HepG2 (cell line): Measurements from ENCODE around the gene RBSN. TPM values are rescaled to one million over a fixed set of nuclear protein-coding genes. Genes with fewer than 3 reads are reported as not detected.

Source experiments
- ELF3 ChIP-seq: IDR thresholded peaks from 2 replicates; pipeline ENCODE4 v1.6.1; 2016; ENCODE audit warnings: missing genetic modification reagents, missing compliant biosample characterization
- ETS1 ChIP-seq: sonication (generic); formaldehyde crosslinking; IDR thresholded peaks from 2 replicates; pipeline ENCODE4 v1.4.0; 2020; ENCODE audit warnings: missing genetic modification reagents
- GABPB1 ChIP-seq: IDR thresholded peaks from 2 replicates; pipeline ENCODE4 v1.6.1; 2016; ENCODE audit warnings: mild to moderate bottlenecking, missing genetic modification reagents, moderate library complexity, missing compliant biosample characterization
- PCBP2 ChIP-seq: fragments of 200-400 bp; formaldehyde crosslinking; optimal IDR thresholded peaks from 2 replicates; pipeline ENCODE3; 2018; ENCODE audit warnings: low read length, low read depth; ENCODE audit not compliant: poor library complexity, severe bottlenecking
- POGZ ChIP-seq: sonication (generic); formaldehyde crosslinking; IDR thresholded peaks from 2 replicates; pipeline ENCODE4 v1.4.0; 2020; ENCODE audit warnings: mild to moderate bottlenecking, missing genetic modification reagents
- SMARCC2 ChIP-seq: fragments of 450-650 bp; IDR thresholded peaks from 2 replicates; pipeline ENCODE4 v1.6.1; 2017; ENCODE audit warnings: antibody characterized with exemption, mild to moderate bottlenecking
- SP5 ChIP-seq: IDR thresholded peaks from 2 replicates; pipeline ENCODE4 v1.6.1; 2016; ENCODE audit warnings: low read depth, borderline replicate concordance
- ZC3H13 ChIP-seq: sonication (generic); formaldehyde crosslinking; IDR thresholded peaks from 2 replicates; pipeline ENCODE4 v1.8.1; 2023; ENCODE audit warnings: mild to moderate bottlenecking, missing genetic modification reagents, moderate library complexity
- ZNF12 ChIP-seq: sonication (generic); formaldehyde crosslinking; IDR thresholded peaks from 2 replicates; pipeline ENCODE4 v1.5.0; 2020; ENCODE audit warnings: missing genetic modification reagents
- ZNF18 ChIP-seq: sonication (generic); formaldehyde crosslinking; IDR thresholded peaks from 2 replicates; pipeline ENCODE4 v1.8.0; 2022; ENCODE audit warnings: mild to moderate bottlenecking, missing genetic modification reagents; ENCODE audit not compliant: insufficient replicate concordance
- ZNF3 ChIP-seq: IDR thresholded peaks from 2 replicates; pipeline ENCODE4 v1.7.0; 2017; ENCODE audit warnings: inconsistent platforms
- ZNF468 ChIP-seq: sonication (generic); formaldehyde crosslinking; IDR thresholded peaks from 2 replicates; pipeline ENCODE4 v1.8.0; 2022; ENCODE audit warnings: mild to moderate bottlenecking, moderate library complexity, missing genetic modification reagents
- ZNF576 ChIP-seq: sonication (generic); formaldehyde crosslinking; IDR thresholded peaks from 2 replicates; pipeline ENCODE4 v1.4.0; 2020; ENCODE audit warnings: mild to moderate bottlenecking, missing genetic modification reagents
- ZNF607 ChIP-seq: sonication (generic); formaldehyde crosslinking; IDR thresholded peaks from 2 replicates; pipeline ENCODE4 v1.5.1; 2020; ENCODE audit warnings: missing genetic modification reagents, mild to moderate bottlenecking, borderline replicate concordance
- ZNF629 ChIP-seq: sonication (generic); formaldehyde crosslinking; conservative IDR thresholded peaks from 2 replicates; pipeline ENCODE4 v1.5.0; 2020; ENCODE audit warnings: missing genetic modification reagents
- ZNF740 ChIP-seq: sonication (generic); formaldehyde crosslinking; IDR thresholded peaks from 2 replicates; pipeline ENCODE4 v1.4.0; 2020; ENCODE audit warnings: missing genetic modification reagents
- ZNF775 ChIP-seq: sonication (generic); formaldehyde crosslinking; IDR thresholded peaks from 2 replicates; pipeline ENCODE4 v1.4.0; 2020; ENCODE audit warnings: missing genetic modification reagents, mild to moderate bottlenecking, moderate library complexity, borderline replicate concordance
- polyA plus RNA-seq, 8 experiments: library from polyadenylated mRNA; depleted of rRNA in 3 of 8; stranded (reverse) in 7 of 8; unstranded in 1 of 8; fragments of >200 nt; fragmentation: Illumina TruSeq in 4 of 8; extraction: Trizol in 4 of 8; gene quantifications; 2 replicates each; pipeline versions ENCODE4 v1.2.1 to v1.2.3, GENCODE V29; 2011 to 2016; ENCODE audit warnings: low read depth in 4 of 8, missing spikeins in 1 of 8, mixed read lengths in 1 of 8; ENCODE audit not compliant: insufficient read depth in 1 of 8
- total RNA-seq, 5 experiments: library from RNA; depleted of rRNA; stranded (reverse); fragments of >200 nt; fragmentation: Illumina TruSeq; extraction: Trizol; gene quantifications; 2 replicates each; pipeline ENCODE4 v1.2.3, GENCODE V29; 2016; ENCODE audit warnings: low read depth in 1 of 5

The RBSN gene
- total and polyA plus RNA-seq, 2 of the 13 experiments (the other 11 are each of a cell fraction or from before 2014, with no cell fraction given): 7.9 to 11.8 TPM

- TF ChIP-seq ZNF3 (CRISPR knock-in tag) (no peak), POGZ (peak; percentile 13; the same call in 1 of the 2 replicates), ZNF607 (peak; percentile 53; the same call in 1 of the 2 replicates), GABPB1 (CRISPR knock-in tag) (peak; percentile 92), ZNF629 (CRISPR knock-in tag) (peak; percentile 83), ZNF18 (peak; percentile 44), ZNF12 (CRISPR knock-in tag) (0 out of 2 replicates have a peak, but pooled peaks have one; percentile 30), ZNF775 (CRISPR knock-in tag) (peak; percentile 69; the same call in 1 of the 2 replicates), ZNF740 (CRISPR knock-in tag) (no peak), ZNF468 (CRISPR knock-in tag) (no peak), SP5 (CRISPR knock-in tag) (peak; percentile 43; the same call in 1 of the 2 replicates), ZNF576 (CRISPR knock-in tag) (no peak), ZC3H13 (peak; percentile 82), ELF3 (CRISPR knock-in tag) (peak; percentile 52), ETS1 (no peak), PCBP2 (no peak), SMARCC2 (no peak)
Measured at GRCh38 chr3:15064835-15065549, 34.0 kb downstream of the RBSN start, which contains the start of gene MRPS25 (continued).
